HG03175 (cell line): ENCODE measurements around the gene CCDC30.
"Not testable (repeated sequence)": the region's sequence is repeated elsewhere in the genome, so short reads cannot be mapped to it uniquely, and the experiment has no call there.

ENCODE experiments used
- ATAC-seq: cut with Tn5 transposase; IDR thresholded peaks from one replicate; pipeline ENCODE4 v1.9.1; 2021; ENCODE audit warnings: mild to moderate bottlenecking, moderate library complexity; ENCODE audit not compliant: unreplicated experiment

CCDC30 gene

DNA sequence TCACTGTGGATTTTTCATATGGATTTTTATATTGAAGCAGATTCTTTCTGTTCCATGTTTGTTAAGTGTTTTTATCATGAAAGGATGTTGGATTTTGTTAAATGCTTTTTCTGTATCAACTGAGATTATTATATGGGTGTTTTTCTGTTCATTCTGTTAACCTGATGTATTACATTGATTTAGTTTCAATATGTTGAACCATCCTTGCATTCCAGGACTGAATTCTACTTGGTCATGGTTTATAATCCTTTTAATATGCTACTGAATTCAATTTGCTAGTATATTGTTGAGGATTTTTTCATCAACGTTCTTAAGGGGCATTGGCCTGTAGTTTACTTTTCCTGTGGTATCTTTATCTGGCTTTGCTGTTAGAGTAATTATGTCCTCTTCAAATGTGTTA, 55.8 kb downstream of the CCDC30 start:
- no peak for ATAC-seq

DNA sequence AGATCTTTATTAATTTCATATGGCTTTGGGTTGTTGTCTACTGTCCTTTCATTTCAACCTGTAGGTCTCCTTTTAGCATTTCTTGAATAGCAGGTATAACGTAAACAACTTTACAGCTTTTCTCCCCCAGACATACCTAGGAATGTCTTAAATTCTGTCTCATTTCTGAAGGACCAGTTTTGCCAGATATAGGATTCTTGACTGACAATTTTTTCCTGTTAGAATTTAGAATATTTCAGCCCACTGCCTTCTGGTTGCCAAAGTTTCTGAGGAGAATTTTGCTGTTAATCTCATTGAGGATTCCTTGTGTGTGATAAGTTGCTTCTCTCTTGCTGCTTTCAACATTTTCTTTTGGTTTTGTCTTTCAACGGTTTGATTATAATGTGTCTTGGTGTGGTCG, 60.1 kb downstream of the CCDC30 start:
- no peak for ATAC-seq

DNA sequence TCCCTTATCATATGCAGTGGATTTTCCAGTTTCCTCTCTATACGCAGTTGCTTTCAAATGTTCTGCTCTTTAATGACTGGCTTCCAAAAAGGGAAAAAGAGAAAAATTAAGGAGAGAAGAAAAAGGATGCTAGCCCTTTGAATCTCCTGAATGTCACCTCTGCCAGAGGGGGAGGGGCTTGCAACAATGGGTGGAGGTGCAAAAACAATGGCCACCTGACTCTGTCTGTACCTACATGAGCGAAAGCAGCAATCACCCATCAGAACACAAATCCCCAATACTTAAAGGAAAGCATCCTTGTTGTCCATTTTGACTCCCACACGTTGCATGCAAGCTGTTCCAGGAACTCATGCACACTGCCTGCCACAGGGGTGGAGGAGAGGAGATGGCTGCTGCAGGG, 61.2 kb downstream of the CCDC30 start:
- ATAC-seq: no peak

DNA sequence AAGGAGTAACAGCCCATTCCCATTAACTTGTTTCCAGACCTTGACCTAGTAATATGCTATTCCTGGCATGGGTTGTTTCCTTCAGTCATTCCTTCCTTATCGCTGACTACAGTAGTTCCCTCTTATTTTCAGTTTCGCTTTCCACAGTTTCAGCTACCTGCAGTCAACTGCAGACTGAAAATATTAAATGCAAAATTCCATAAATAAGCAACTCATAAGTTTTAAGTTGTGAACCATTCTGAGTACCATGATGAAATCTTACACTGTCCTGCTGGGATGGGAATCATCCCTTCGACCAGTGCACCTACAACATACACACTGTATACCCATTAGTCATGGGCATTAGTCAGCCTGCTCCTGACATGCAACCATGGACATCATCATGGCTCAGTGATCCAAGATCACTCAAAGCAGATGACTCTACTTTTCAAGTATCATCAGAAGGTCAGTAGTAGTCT, 66.7 kb downstream of the CCDC30 start:
- ATAC-seq: no peak

DNA sequence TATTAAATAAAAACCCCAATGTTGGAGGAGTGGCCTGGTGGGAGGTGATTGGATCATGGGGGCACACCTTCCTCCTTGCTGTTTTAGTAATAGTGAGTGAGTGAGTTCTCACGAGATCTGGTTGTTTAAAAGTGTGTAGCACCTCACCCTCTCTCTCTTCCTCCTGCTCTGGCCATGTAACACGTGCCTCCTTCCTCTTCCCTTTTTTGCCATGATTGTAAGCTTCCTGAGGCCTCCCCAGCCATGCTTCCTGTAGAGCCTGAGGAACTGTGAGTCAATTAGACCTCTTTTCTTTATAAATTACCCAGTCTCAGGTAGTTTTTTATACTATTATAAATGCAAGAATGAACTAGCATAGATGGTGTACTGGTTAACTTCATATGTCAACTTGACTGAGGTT, 68.0 kb downstream of the CCDC30 start:
- ATAC-seq: no peak

DNA sequence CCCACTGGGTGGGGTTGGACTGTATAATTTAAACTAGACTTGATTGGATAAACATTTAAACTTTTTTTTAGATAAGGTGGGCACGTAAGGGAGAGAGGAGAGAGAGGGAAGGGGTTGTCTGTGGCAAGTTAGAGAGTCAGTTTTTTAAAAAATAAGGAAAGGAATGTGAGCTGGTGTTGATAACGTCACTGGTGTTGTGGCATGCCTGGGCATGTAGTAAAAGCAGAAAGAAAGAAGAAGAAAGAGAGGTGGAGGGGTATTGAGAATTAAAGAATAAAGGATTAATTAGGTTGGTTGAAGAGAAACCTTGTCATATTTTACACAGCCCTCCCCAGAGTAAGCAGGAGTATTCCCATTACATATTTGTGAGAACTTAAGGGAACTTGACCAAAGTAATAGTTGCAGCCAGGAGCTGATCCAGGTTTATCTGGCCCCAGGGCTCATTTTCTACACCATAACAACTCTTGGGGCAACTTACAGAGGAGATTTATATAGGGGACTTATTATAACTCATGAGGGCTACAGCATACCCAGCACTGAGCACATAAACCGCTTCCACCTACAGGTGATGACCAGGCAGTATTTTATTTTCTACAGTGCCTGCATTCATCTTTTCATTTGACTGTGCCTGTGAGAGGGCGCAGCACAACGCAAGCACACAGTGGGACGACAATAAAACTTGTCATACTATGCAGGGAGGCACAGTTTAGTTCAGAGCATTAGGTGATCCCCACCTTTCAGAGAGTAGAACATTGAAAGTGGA, 70.2 kb downstream of the CCDC30 start:
- ATAC-seq: no peak

DNA sequence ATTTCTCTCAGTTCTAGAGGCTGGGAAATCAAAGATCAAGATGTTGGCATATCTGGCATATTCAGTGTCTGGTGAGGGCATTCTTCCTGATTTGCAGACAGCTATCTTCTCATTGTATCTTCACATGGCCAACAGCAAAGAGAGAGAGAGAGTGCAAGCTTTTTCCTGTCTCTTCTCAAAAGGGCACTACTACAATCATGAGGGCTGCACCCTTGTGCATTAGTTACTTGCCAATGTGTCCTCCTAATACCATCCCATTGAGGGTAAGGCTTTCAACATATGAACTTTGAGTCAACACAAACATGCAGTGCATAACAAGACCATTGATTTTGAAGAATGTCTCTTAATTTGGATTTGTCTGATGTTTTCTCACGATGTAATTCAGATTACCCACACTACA, 78.0 kb downstream of the CCDC30 start:
- ATAC-seq: no peak

DNA sequence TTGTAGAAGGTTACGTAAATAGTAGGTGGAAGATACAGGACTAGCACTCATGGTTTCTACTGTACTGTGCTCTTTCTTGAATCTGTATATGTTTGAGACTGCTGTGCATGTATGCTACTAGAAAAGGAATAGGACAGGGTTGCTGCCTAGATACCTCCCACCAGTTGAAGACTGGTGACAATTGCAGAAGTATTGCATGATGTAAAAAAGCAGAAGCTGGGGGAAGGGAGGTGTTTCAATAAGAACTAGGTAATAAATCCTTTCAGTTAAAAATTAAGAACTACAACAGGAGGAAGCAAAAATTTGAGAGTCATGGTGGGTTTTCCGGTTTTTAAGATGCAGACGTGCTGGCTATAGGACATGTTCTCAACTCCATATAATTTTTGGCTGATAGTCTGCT, 88.1 kb downstream of the CCDC30 start:
- no peak for ATAC-seq

DNA sequence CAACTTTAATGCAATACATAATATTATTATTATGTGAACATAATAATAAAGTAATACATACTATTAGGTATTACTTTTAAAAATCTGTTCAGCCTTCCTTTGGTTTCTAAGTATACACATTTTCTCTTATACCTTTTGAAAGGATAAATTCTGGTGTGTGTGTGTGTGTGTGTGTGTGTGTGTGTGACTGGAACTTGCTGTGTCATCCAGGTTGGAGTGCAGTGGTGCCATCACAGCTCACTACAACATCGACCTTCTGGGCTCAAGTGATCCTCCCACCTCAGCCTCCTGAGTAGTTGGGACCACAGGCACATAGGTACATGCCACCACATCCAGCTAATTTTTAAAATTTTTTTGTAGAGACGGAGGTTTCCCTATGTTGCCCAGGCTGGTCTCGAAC, 88.5 kb downstream of the CCDC30 start:
- ATAC-seq: no peak

DNA sequence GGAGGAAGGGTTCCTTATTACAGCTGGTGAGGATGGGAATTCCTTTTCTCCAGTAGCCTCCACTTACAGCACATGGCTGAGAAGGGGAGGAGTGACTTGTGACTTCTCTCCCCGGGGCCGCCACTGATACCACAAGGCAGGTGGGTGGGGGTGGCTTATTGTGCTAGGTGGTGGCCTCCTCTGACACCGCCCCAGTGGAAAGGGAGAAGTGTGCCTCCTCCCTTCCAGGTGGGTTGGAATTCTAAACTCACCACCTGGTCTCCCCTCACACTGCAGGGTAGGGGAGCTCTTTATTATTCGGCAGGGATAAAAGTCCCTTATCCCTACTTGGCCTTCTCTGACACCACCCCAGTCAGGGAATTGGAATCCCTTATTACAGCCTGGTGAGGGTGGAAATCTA, 89.5 kb downstream of the CCDC30 start:
- no peak for ATAC-seq

DNA sequence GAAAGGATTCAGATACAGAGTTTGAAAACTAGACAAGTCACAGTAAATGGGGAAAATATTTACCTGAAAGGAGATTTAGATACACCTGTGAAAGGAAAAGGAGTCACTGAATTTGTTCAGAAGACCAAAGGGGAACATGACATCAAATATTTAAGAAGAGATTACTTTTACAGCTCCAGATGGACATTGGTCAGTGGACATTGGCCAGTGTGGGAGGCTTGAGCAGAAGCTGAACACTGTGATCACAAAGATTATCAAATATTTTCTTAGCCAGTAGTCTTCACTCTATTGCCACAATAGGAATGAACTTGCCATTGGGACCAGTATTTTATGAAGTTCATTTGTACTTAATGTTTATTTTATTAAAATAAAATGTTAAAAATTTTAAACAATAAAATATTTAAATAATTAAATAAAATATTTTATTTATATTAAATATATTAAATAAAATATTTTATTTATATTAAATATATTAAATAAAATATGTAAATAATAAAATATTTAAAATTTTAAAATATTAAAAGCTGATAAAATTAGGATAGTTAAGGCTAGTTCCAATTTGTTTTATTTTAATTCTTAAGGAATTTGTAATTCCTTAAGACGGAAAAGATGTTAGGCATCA, 94.3 kb downstream of the CCDC30 start:
- no peak for ATAC-seq

DNA sequence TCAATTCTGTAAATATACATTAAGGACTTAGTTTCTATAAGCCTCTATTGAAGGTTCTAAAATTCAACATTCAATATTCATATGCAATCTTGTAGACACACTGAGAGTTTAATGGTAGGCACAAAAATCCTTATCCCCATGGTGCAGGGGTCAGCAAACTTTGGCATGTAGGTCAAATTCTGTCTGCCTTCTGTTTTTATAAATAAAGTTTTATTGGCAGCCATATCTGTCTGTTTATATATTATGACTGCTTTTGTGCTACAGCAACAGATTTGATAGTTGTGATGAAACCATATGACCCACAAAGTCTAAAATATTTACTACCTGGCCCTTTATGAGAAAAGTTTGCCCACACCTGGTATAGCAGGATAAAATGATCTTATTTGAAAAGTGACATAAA, 104.0 kb downstream of the CCDC30 start:
- no peak for ATAC-seq

DNA sequence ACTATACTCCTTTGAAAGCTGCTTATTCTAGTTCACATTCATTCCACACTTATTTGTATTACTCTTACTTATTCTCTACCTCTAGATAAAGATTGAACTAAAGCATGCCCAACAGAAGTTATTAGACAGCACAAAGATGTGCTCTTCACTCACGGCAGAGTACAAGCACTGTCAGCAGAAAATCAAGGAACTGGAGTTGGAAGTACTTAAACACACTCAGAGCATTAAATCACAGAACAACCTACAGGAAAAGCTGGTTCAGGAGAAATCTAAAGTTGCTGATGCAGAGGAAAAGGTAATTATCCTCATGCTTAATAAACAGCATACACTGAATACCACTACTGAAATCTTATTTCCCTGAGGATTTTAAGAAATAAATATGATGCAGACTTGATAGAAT, 113.8 kb downstream of the CCDC30 start:
- ATAC-seq: no peak

DNA sequence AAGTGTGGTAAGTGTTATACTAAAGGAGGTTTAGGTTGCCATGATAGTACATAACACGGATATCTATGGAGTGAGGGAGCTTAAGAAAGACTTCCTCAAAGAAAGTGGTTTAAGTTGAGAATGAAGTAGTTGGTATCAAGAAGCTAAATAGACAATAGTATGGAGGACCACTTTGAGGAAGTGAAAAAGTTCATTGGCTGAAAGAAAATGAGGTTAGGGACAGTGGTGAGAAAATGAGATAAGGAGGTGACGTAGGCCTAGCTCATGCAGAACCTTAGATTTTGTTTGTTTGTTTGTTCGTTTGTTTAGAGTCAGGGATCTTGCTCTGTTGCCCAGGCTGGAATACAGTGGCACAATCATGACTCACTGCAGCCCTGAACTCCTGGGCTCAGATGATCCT, 122.9 kb downstream of the CCDC30 start:
- ATAC-seq: no peak

DNA sequence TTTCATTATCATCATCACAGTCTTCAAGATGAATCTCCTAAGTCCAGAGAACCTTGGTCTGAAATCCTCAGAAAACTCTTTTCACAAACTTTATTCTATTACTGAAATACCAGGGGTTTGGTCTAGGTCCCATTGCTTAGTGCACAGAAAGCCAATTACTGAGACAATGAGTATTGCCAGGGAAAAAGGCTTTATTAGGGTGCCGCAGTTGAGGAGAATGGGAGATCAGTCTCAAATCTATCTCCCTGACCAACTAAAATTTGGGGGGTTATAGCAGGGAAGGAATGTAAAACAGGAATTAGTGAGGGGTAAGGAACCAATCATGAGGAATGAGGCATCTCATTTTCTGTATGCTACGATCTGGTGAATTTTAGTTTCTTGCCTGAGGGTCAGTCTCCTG, 124.7 kb downstream of the CCDC30 start:
- ATAC-seq: no peak

DNA sequence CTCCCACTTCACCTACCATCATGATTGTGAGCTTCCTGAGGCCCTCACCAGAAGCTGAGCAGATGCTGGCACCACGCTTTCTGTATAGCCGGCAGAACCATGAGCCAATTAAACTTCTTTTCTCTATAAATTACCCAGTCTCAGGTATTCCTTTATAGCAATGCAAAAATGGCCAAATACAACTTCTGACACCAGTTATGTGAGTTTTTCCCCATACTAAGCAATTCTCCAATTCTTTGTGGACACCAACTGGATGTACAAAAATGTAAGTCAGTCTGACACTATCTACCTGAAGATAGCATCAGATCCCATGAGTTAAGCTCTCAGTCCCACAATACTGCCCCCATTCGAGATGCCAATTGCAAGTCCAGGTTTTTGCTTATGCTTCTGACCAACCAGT, 129.7 kb downstream of the CCDC30 start:
- no peak for ATAC-seq

DNA sequence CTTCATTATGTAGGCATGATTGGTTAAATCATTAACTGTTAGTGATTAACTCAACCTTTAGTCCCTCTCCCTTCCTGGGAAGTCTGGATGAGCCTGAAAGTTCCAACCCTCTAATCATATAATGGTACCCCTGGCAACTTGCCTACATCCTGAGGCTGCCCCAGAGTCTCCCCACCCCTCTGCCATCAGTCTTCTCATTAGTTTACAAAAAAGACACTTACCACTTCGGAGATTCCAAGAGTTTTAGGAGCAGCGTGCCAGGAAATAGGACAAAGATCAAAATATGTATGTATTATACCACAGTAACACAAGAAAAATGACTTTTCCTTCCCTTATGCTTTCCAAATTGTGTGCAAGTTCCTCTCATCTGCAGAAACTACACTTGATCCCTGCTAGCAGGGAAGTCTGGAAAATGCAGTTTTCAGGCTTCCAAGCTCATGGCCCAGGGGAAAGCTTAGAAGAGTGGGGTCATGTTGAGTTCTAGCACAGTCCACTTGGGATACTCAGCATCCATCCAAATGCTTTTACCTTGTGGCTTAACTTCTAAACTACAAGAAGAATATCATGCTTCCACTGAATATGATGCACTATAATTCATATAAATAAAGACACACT, 130.5 kb downstream of the CCDC30 start:
- ATAC-seq: no peak

DNA sequence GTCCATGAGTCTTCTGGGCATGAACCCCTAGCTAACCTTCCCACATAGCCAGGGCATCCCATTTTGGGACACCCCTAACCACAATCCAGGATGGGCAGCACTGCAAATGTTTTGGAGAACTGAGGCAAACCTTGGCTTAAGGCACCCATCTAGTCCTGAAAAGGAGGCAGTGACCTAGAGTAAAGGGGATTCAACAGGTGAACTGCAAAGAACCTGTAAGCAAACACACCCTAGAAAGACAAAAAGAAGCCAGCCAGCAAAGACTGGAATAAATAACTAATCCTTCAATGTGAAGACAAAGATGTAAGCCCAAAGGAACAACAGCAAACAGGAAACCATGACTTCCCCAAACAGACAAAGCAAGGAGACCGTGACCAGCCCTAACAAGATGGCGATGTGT, 138.4 kb downstream of the CCDC30 start:
- no peak for ATAC-seq

DNA sequence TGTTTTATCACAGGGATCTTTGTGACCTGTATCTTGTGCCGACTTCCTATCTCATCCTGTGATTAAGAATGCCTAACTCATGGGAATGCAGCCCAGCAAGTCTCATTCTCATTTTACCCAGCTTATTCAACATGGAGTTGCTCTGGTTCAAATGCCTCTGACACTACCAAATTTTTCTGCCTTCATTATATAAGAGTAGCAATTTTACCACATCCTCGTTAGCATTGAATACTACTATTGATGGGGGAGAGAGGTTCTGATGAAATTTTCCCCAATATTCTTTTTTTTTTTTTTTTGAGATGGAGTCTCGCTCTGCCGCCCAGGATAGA, 150.7 kb downstream of the CCDC30 start:
- ATAC-seq: no peak

DNA sequence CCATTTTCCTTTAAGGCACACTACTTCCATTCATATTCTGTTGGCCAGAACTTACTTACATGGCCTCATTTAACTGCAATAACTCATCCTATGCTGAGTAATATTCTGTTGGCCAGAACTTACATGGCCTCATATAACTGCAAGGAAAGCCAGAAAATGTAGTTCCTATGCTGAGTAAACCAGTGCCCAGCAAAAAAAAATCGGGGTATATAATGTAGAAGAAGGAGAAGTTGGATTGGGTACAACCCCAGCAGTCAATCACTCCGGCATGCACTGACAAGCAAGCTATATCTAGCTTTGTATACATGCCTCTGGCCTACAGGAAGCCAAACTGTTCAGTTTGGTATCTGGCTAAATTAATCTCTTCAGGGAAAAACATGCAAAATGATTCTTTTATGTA, 155.8 kb downstream of the CCDC30 start:
- ATAC-seq: no peak

DNA sequence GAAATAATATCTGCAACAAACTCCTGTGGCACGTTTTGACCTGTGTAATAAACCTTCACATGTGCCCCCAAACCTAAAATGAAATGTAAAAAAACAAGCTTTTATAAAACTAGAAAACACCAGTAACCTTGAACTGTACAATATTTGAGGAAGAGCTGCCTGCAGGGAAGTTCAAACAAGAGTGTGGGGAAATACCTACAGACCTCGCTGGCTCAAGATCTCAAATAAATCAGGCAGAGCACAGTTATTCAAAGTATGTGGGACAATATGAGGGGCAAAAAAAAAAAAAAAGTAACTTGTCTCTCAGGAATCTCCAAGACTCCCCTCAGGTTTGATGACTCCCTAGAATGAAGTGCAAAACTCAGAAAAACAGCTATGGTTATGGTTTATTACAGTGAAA, 157.2 kb downstream of the CCDC30 start:
- ATAC-seq: no peak

DNA sequence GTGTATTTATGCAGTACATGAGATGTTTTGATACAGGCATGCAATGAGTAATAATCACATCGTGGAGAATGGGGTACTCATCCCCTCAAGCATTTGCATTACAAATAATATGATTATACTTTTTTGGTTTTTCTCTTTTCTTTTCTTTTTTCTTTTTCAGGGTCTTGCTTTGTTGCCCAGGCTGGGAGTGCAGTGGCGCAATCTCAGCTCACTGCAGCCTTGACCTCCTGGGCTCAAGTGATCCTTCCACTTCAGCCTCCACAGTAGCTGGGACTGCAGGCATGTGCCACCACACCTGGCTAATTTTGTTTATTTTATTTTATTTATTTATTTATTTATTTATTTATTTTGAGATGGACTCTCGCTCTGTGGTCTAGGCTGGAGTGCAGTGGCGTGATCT, 158.1 kb downstream of the CCDC30 start:
- ATAC-seq: not testable (repeated sequence)
